ENCODE measurements around the gene TMA7. TPM values are rescaled to one million over a fixed set of nuclear protein-coding genes. Genes with fewer than 3 reads are reported as not detected.

Gene TMA7
- total and polyA plus RNA-seq, 2 of the 13 experiments (the other 11 are each of a cell fraction or from before 2014, with no cell fraction given): 100 to 486 TPM

- TF ChIP-seq IRF2 (CRISPR knock-in tag; IDR thresholded peaks at IDR 0.05) (no peak; the same call in 1 of the 2 replicates), NR1H2 (CRISPR knock-in tag; IDR thresholded peaks at IDR 0.05; ENCODE audit: borderline replicate concordance, low read depth) (no peak), POLR2G (IDR thresholded peaks at IDR 0.05; ENCODE audit: low read depth, low read length) (peak; percentile 89), HIVEP1 (CRISPR knock-in tag; IDR thresholded peaks at IDR 0.05) (no peak; the same call in 1 of the 2 replicates), ZNF609 (CRISPR knock-in tag; IDR thresholded peaks at IDR 0.05; ENCODE audit: borderline replicate concordance) (peak; percentile 84), SOX13 (IDR thresholded peaks at IDR 0.05) (no peak), SOX13 (CRISPR knock-in tag; conservative IDR thresholded peaks at IDR 0.05 in 1 of 2, IDR thresholded peaks at IDR 0.05 in 1 of 2) (no peak; a peak in 1 of 4 replicates), ATF3 (CRISPR knock-in tag; IDR thresholded peaks at IDR 0.05) (no peak), PRDM4 (CRISPR knock-in tag; IDR thresholded peaks at IDR 0.05; ENCODE audit: borderline replicate concordance) (no peak), TRIM22 (IDR thresholded peaks at IDR 0.05) (no peak), SAFB2 (CRISPR knock-in tag; IDR thresholded peaks at IDR 0.05; ENCODE audit: borderline replicate concordance, low read depth) (no peak), PAX8 (CRISPR knock-in tag; IDR thresholded peaks at IDR 0.05; ENCODE audit: borderline replicate concordance) (no peak; the same call in 1 of the 2 replicates), SRF (IDR thresholded peaks at IDR 0.05; ENCODE audit: low read depth, low read length) (no peak), ZNF616 (CRISPR knock-in tag; IDR thresholded peaks at IDR 0.05; ENCODE audit: low read depth) (no peak), HMGA1 (CRISPR knock-in tag; conservative IDR thresholded peaks at IDR 0.05) (no peak), PHB2 (IDR thresholded peaks at IDR 0.05; ENCODE audit: partially characterized antibody) (no peak), RXRA (CRISPR knock-in tag; IDR thresholded peaks at IDR 0.05) (peak; percentile 84), ZBTB8A (CRISPR knock-in tag; IDR thresholded peaks at IDR 0.05; ENCODE audit: borderline replicate concordance, low read depth) (no peak), ZNF790 (CRISPR knock-in tag; IDR thresholded peaks at IDR 0.05; ENCODE audit: borderline replicate concordance) (no peak)
- TF ChIP-seq, protein P1, sequence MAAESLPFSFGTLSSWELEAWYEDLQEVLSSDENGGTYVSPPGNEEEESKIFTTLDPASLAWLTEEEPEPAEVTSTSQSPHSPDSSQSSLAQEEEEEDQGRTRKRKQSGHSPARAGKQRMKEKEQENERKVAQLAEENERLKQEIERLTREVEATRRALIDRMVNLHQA (CRISPR knock-in tag; IDR thresholded peaks at IDR 0.05): no peak
Observed at GRCh38 chr3:48428572-48429316, 11.3 kb upstream of the TMA7 start (continued).
